Muscle of leg (tissue), 11 donors: Measurements from ENCODE around the gene RBM33. TPM values are rescaled to one million over a fixed set of nuclear protein-coding genes. Genes with fewer than 3 reads are reported as not detected.

Experiments used
- DNase-seq: peaks from one replicate; pipeline ENCODE4 v3.0.0; 2013
- H3K27ac ChIP-seq: one replicate; pipeline ENCODE4 v1.5.1; 2013; ENCODE audit warnings: mild to moderate bottlenecking, low read length, control low read depth
- H3K27me3 ChIP-seq: one replicate; pipeline ENCODE4 v1.6.1; 2013; ENCODE audit warnings: low read length; ENCODE audit not compliant: control insufficient read depth, insufficient read depth
- H3K36me3 ChIP-seq: one replicate; pipeline ENCODE4 v1.6.1; 2013; ENCODE audit warnings: low read length; ENCODE audit not compliant: control insufficient read depth, insufficient read depth
- H3K4me1 ChIP-seq: one replicate; pipeline ENCODE4 v1.6.1; 2013; ENCODE audit warnings: low read length; ENCODE audit not compliant: control insufficient read depth, insufficient read depth
- H3K4me3 ChIP-seq: one replicate; pipeline ENCODE4 v1.5.1; 2013; ENCODE audit warnings: low read length, control low read depth
- H3K9me3 ChIP-seq: replicated peaks from 2 replicates; pipeline ENCODE4 v1.6.1; 2013; ENCODE audit warnings: low read depth, low read length; ENCODE audit not compliant: control insufficient read depth
- WGBS: methylation state at CpG from one replicate; pipeline ENCODE4 v1.1.5; 2013; ENCODE audit warnings: missing lambda C conversion rate; ENCODE audit not compliant: insufficient coverage; 5-methylcytosine and 5-hydroxymethylcytosine counted together
- polyA plus RNA-seq, 8 donors: library from polyadenylated mRNA; unstranded; fragments of 120-200 nt; gene quantifications; one replicate each; pipeline versions ENCODE4 v1.2.1 to v1.2.3, GENCODE V29; 2013; ENCODE audit warnings: inconsistent platforms in 1 of 8, low replicate concordance in 1 of 8; ENCODE audit not compliant: insufficient read length in 8 of 8, insufficient read depth in 1 of 8
- total RNA-seq: library from RNA; stranded (reverse); fragments of 120-200 nt; gene quantifications from one replicate; pipeline ENCODE4 v1.2.4, GENCODE V29; 2013

Gene RBM33
- total and polyA plus RNA-seq, 9 donors: 18.3 to 46.2 (median 25.6) TPM

- Histone ChIP-seq H3K36me3 (no peaks in the 10 kb centered on the region), H3K27me3 (peaks cover 97% of the 10 kb centered on the region), H3K4me3 (no peak overlapping the region), H3K9me3 (no peaks in the 10 kb centered on the region), H3K4me1 (peaks cover 16% of the 10 kb centered on the region), H3K27ac (no peak overlapping the region)
- 0% methylated on average over 9 of the region's 21 CpGs for WGBS
- no peak for DNase-seq
These were observed 166.5 kb downstream of the RBM33 start for GRCh38 chr7:155810770-155811559.

- peaks cover 13% of the 10 kb centered on the region for H3K4me1 ChIP-seq
- H3K36me3 ChIP-seq: no peaks in the 10 kb centered on the region
- no peaks in the 10 kb centered on the region for H3K9me3 ChIP-seq
- H3K27me3 ChIP-seq: peaks cover 96% of the 10 kb centered on the region
- no peak overlapping the region for H3K4me3 ChIP-seq
- no peak overlapping the region for H3K27ac ChIP-seq
- WGBS: no CpG with 5 or more reads among the region's 13 CpGs
- DNase-seq: no peak
These were observed 167.1 kb downstream of the RBM33 start for GRCh38 chr7:155811560-155811894.

- Histone ChIP-seq H3K36me3 (no peaks in the 10 kb centered on the region), H3K27ac (no peak within 1 kb of the TSS), H3K27me3 (peaks cover 93% of the 10 kb centered on the region), H3K4me1 (peaks cover 13% of the 10 kb centered on the region), H3K9me3 (no peaks in the 10 kb centered on the region), H3K4me3 (no peak within 1 kb of the TSS)
- under 1% methylated on average over 42 of the region's 53 CpGs for WGBS
- DNase-seq: no peak
These were observed 167.7 kb downstream of the RBM33 start, which contains the start of gene SHH for GRCh38 chr7:155811895-155812761. SHH (minus strand) TSS chr7:155812463; CDS start chr7:155812122, 341 bp downstream.

- 2% methylated on average over 5 of the region's 8 CpGs for WGBS
- Histone ChIP-seq H3K27me3 (peaks cover 84% of the 10 kb centered on the region), H3K27ac (no peak overlapping the region), H3K36me3 (no peaks in the 10 kb centered on the region), H3K9me3 (no peaks in the 10 kb centered on the region), H3K4me1 (peaks cover 13% of the 10 kb centered on the region), H3K4me3 (no peak overlapping the region)
- no peak for DNase-seq
These were observed 168.7 kb downstream of the RBM33 start for GRCh38 chr7:155813125-155813524.

- Histone ChIP-seq H3K27ac (no peak overlapping the region), H3K36me3 (no peaks in the 10 kb centered on the region), H3K4me3 (no peak overlapping the region), H3K4me1 (peaks cover 10% of the 10 kb centered on the region), H3K27me3 (peaks cover 82% of the 10 kb centered on the region), H3K9me3 (no peaks in the 10 kb centered on the region)
- no peak for DNase-seq
- 6% methylated on average over 12 of the region's 19 CpGs for WGBS
These were observed 169.3 kb downstream of the RBM33 start for GRCh38 chr7:155813546-155814315.

- WGBS: 13% methylated on average over 10 of the region's 22 CpGs
- no peak overlapping the region for H3K4me3 ChIP-seq
These were observed 170.1 kb downstream of the RBM33 start for GRCh38 chr7:155814316-155815276.

GRCh38 chr7:155815332-155816191, 171.1 kb downstream of the RBM33 start:
- Histone ChIP-seq H3K27me3 (peaks cover 70% of the 10 kb centered on the region), H3K4me1 (peaks cover 5% of the 10 kb centered on the region), H3K9me3 (no peaks in the 10 kb centered on the region), H3K36me3 (no peaks in the 10 kb centered on the region), H3K4me3 (no peak overlapping the region), H3K27ac (no peak overlapping the region)
- DNase-seq: no peak
- 23% methylated on average over 17 of the region's 20 CpGs for WGBS

More at GRCh38 chr7:155814316-155815276, 170.1 kb downstream of the RBM33 start:
- Histone ChIP-seq H3K4me1 (peaks cover 5% of the 10 kb centered on the region), H3K9me3 (no peaks in the 10 kb centered on the region), H3K27me3 (peaks cover 78% of the 10 kb centered on the region), H3K36me3 (no peaks in the 10 kb centered on the region), H3K27ac (no peak overlapping the region)
- no peak for DNase-seq

GRCh38 chr7:155816192-155816508, 171.7 kb downstream of the RBM33 start:
- H3K27ac ChIP-seq: no peak overlapping the region
- H3K4me3 ChIP-seq: no peak overlapping the region
- peaks cover 64% of the 10 kb centered on the region for H3K27me3 ChIP-seq
- no peak for DNase-seq
- 87% methylated on average over 12 of the region's 12 CpGs for WGBS
- H3K9me3 ChIP-seq: no peaks in the 10 kb centered on the region
- H3K4me1 ChIP-seq: peaks cover 5% of the 10 kb centered on the region
- H3K36me3 ChIP-seq: no peaks in the 10 kb centered on the region
